Sigmoid colon (tissue), 4 donors: ENCODE data around the gene POU5F1.
"Not testable (repeated sequence)": the region's sequence is repeated elsewhere in the genome, so short reads cannot be mapped to it uniquely, and the experiment has no call there.

Source experiments
- EP300 ChIP-seq, 4 donors: sonication (generic); formaldehyde crosslinking; IDR thresholded peaks; one replicate each; pipeline ENCODE4 v1.6.1; 2017; ENCODE audit warnings: antibody characterized with exemption in 4 of 4
- POLR2A ChIP-seq, 2 donors: fragments of 450-650 bp; IDR thresholded peaks; one replicate each; pipeline ENCODE4 v1.6.1; 2016; ENCODE audit warnings: antibody characterized with exemption in 2 of 2, mild to moderate bottlenecking in 2 of 2, moderate library complexity in 2 of 2
- POLR2AphosphoS5 ChIP-seq, 4 donors: sonication (generic); formaldehyde crosslinking; IDR thresholded peaks; one replicate each; pipeline ENCODE4 v1.6.1; 2017; ENCODE audit warnings: antibody characterized with exemption in 4 of 4
- TF ChIP-seq, protein P1 (sequence below), 4 experiments: fragments of 450-650 bp in 3 of 4; fragments of 200-600 bp in 1 of 4; IDR thresholded peaks; one replicate each; pipeline ENCODE4 v1.5.1; 2016 to 2019; ENCODE audit warnings: antibody characterized with exemption in 4 of 4, mild to moderate bottlenecking in 3 of 4, moderate library complexity in 2 of 4

DNA sequence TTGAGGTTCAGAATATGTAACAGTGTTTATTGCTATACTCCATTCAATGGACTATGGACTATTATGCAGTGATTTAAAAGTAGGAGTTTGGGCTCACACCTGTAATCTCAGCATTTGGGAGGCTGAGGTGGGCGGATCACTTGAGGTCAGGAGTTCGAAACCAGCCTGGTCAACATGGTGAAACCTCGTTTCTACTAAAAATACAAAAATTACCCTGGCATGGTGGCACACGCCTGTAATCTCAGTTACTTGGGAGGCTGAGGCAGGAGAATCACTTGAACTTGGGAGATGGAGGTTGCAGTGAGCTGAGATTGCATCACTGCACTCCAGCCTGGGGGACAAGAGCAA, 28.6 kb upstream of the POU5F1 start:
- TF ChIP-seq, protein P1, sequence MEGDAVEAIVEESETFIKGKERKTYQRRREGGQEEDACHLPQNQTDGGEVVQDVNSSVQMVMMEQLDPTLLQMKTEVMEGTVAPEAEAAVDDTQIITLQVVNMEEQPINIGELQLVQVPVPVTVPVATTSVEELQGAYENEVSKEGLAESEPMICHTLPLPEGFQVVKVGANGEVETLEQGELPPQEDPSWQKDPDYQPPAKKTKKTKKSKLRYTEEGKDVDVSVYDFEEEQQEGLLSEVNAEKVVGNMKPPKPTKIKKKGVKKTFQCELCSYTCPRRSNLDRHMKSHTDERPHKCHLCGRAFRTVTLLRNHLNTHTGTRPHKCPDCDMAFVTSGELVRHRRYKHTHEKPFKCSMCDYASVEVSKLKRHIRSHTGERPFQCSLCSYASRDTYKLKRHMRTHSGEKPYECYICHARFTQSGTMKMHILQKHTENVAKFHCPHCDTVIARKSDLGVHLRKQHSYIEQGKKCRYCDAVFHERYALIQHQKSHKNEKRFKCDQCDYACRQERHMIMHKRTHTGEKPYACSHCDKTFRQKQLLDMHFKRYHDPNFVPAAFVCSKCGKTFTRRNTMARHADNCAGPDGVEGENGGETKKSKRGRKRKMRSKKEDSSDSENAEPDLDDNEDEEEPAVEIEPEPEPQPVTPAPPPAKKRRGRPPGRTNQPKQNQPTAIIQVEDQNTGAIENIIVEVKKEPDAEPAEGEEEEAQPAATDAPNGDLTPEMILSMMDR (IDR thresholded peaks at IDR 0.05), result not testable (repeated sequence)
- not testable (repeated sequence) for TF ChIP-seq POLR2A, EP300, POLR2AphosphoS5 (IDR thresholded peaks at IDR 0.05)
